D721Med (cell line): ENCODE data around the gene SLC4A4.
"Not testable (repeated sequence)": the region's sequence is repeated elsewhere in the genome, so short reads cannot be mapped to it uniquely, and the experiment has no call there.

ENCODE experiments used
- DNase-seq: peaks from one replicate; pipeline ENCODE4 v3.0.0; 2011; ENCODE audit warnings: low spot score; ENCODE audit not compliant: insufficient read length
- FAIRE-seq: peaks from 2 replicates; lab custom pipeline; 2011; peaks lifted over from hg19 to GRCh38; lab: Jason Lieb, UNC
- CTCF ChIP-seq: IDR thresholded peaks from 2 replicates; pipeline ENCODE4 v1.5.1; 2012; ENCODE audit warnings: mild to moderate bottlenecking, control low read depth; ENCODE audit not compliant: insufficient read depth; ENCODE audit errors: missing control alignments

The SLC4A4 gene

GRCh38 chr4:71405791-71406190 is 67.0 kb downstream of the SLC4A4 start:
- no peak for FAIRE-seq
- no peak for TF ChIP-seq CTCF
- no peak for DNase-seq

- TF ChIP-seq CTCF: no peak
- FAIRE-seq (no peak), DNase-seq (no peak)
Measured at GRCh38 chr4:71406459-71406963, 67.7 kb downstream of the SLC4A4 start.

- not testable (repeated sequence) for FAIRE-seq
Measured at GRCh38 chr4:71408961-71409360, 70.1 kb downstream of the SLC4A4 start.

GRCh38 chr4:71411981-71412380 is 73.2 kb downstream of the SLC4A4 start:
- TF ChIP-seq CTCF: no peak
- FAIRE-seq (no peak), DNase-seq (no peak)

More at GRCh38 chr4:71408961-71409360, 70.1 kb downstream of the SLC4A4 start:
- not testable (repeated sequence) for DNase-seq

GRCh38 chr4:71415491-71415890 is 76.7 kb downstream of the SLC4A4 start:
- no peak for FAIRE-seq
- no peak for TF ChIP-seq CTCF
- no peak for DNase-seq

- FAIRE-seq (no peak), DNase-seq (no peak)
- TF ChIP-seq CTCF: no peak
Measured at GRCh38 chr4:71417150-71417549, 78.3 kb downstream of the SLC4A4 start.

GRCh38 chr4:71426381-71427042 is 87.7 kb downstream of the SLC4A4 start:
- DNase-seq: no peak
- FAIRE-seq: no peak
- TF ChIP-seq CTCF: no peak
